ENCODE data around the gene ADAMTS9. TPM values are rescaled to one million over a fixed set of nuclear protein-coding genes. Genes with fewer than 3 reads are reported as not detected.

Gene ADAMTS9
- polyA plus RNA-seq, 1 donor from 2014 or later, result 0.32 TPM

DNA sequence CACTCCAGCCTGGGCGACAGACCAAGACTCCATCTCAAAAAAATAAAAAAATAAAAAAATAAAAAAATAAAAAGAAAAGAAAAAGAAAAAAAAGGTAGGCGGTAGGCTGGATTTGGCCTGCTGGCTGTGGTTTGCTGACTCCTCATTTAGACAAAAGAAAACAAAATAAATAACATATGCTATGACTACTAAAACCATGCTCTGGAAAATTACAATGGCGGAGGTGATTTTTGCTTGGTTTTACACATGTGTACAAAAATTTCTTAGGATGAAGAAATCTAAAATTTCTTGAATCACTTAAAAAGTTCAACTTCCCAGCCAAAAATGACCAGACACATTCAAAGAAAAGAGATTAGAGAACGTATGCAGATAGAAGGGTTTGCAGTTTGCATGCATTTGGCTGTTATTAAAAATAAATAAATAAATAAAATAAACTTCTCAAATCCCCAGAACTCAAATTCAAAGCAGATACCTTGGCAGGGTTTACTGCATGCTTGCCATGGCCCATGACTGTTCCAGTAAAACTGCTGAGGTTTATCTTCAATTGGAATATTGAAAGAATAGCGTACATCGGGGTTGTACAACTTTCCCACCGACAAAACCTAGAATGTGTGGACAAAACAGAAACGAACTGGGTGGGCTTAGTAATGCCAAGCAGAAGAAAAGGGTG lies 65.9 kb downstream of the ADAMTS9 start:
- TF ChIP-seq POLR2AphosphoS5 (IDR thresholded peaks at IDR 0.05), result no peak
- TF ChIP-seq EP300 (conservative IDR thresholded peaks at IDR 0.05; ENCODE audit: poor library complexity, severe bottlenecking), result no peak
- TF ChIP-seq MXI1 (conservative IDR thresholded peaks at IDR 0.05; ENCODE audit: poor library complexity, severe bottlenecking), result no peak
- TF ChIP-seq, protein P1, sequence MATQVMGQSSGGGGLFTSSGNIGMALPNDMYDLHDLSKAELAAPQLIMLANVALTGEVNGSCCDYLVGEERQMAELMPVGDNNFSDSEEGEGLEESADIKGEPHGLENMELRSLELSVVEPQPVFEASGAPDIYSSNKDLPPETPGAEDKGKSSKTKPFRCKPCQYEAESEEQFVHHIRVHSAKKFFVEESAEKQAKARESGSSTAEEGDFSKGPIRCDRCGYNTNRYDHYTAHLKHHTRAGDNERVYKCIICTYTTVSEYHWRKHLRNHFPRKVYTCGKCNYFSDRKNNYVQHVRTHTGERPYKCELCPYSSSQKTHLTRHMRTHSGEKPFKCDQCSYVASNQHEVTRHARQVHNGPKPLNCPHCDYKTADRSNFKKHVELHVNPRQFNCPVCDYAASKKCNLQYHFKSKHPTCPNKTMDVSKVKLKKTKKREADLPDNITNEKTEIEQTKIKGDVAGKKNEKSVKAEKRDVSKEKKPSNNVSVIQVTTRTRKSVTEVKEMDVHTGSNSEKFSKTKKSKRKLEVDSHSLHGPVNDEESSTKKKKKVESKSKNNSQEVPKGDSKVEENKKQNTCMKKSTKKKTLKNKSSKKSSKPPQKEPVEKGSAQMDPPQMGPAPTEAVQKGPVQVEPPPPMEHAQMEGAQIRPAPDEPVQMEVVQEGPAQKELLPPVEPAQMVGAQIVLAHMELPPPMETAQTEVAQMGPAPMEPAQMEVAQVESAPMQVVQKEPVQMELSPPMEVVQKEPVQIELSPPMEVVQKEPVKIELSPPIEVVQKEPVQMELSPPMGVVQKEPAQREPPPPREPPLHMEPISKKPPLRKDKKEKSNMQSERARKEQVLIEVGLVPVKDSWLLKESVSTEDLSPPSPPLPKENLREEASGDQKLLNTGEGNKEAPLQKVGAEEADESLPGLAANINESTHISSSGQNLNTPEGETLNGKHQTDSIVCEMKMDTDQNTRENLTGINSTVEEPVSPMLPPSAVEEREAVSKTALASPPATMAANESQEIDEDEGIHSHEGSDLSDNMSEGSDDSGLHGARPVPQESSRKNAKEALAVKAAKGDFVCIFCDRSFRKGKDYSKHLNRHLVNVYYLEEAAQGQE (IDR thresholded peaks at IDR 0.05; ENCODE audit: borderline replicate concordance), result no peak
- no peak for TF ChIP-seq EZH2 (IDR thresholded peaks at IDR 0.05; ENCODE audit: borderline replicate concordance, insufficient read depth, low read length, poor library complexity, severe bottlenecking)
- no peak for TF ChIP-seq TAF1 (IDR thresholded peaks at IDR 0.05; ENCODE audit: low read depth)
- no peak for TF ChIP-seq RAD21 (conservative IDR thresholded peaks at IDR 0.05)
- TF ChIP-seq, protein P2, sequence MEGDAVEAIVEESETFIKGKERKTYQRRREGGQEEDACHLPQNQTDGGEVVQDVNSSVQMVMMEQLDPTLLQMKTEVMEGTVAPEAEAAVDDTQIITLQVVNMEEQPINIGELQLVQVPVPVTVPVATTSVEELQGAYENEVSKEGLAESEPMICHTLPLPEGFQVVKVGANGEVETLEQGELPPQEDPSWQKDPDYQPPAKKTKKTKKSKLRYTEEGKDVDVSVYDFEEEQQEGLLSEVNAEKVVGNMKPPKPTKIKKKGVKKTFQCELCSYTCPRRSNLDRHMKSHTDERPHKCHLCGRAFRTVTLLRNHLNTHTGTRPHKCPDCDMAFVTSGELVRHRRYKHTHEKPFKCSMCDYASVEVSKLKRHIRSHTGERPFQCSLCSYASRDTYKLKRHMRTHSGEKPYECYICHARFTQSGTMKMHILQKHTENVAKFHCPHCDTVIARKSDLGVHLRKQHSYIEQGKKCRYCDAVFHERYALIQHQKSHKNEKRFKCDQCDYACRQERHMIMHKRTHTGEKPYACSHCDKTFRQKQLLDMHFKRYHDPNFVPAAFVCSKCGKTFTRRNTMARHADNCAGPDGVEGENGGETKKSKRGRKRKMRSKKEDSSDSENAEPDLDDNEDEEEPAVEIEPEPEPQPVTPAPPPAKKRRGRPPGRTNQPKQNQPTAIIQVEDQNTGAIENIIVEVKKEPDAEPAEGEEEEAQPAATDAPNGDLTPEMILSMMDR (IDR thresholded peaks at IDR 0.05; ENCODE audit: poor library complexity, severe bottlenecking), result no peak
- no peak for TF ChIP-seq SMC3 (conservative IDR thresholded peaks at IDR 0.05; ENCODE audit: poor library complexity)

DNA sequence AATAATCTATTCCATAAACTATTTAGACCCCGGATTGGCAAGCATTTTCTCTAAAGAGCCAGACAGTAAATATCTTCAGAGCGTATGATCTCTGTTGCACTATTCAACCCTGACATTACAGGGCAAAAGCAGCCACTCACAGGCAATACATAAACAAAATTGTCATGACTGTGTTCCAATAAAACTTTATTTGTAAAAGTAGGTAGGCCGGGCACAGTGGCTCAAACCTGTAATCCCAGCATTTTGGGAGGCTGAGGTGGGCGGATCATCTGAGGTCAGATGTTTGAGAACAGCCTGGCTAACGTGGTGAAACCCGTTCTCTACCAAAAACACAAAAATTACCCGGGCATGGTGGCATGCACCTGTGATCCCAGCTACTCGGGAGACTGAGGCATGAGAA lies 66.5 kb downstream of the ADAMTS9 start:
- no peak overlapping the region for H3K27ac ChIP-seq (ENCODE audit: low read length)
- no peaks in the 10 kb centered on the region for H3K79me2 ChIP-seq (replicated peaks; ENCODE audit: insufficient read depth, low read length)
- H3K9me2 ChIP-seq (ENCODE audit: insufficient read depth, low read length), result no peaks in the 10 kb centered on the region
- H4K20me1 ChIP-seq (ENCODE audit: insufficient read depth), result no peaks in the 10 kb centered on the region
- no peak overlapping the region for H2AFZ ChIP-seq (ENCODE audit: low read depth, low read length)
- no peak overlapping the region for H3K9ac ChIP-seq (ENCODE audit: low read length)
- no peaks in the 10 kb centered on the region for H3K9me3 ChIP-seq (ENCODE audit: low read length)
- no peaks in the 10 kb centered on the region for H3K27me3 ChIP-seq (ENCODE audit: insufficient read depth, low read depth, low read length)
- H3F3A ChIP-seq (ENCODE audit: insufficient read depth, low read length, poor library complexity, severe bottlenecking), result no peaks in the 10 kb centered on the region
- no peak overlapping the region for H3K4me2 ChIP-seq (ENCODE audit: low read length)
- no peaks in the 10 kb centered on the region for H3K36me3 ChIP-seq (ENCODE audit: insufficient read depth, low read length)
- TF ChIP-seq, protein P1 (IDR thresholded peaks at IDR 0.05; ENCODE audit: borderline replicate concordance), result no peak
- TF ChIP-seq EP300 (conservative IDR thresholded peaks at IDR 0.05; ENCODE audit: poor library complexity, severe bottlenecking), result no peak
- TF ChIP-seq RAD21 (conservative IDR thresholded peaks at IDR 0.05), result no peak
- TF ChIP-seq, protein P2 (IDR thresholded peaks at IDR 0.05; ENCODE audit: poor library complexity, severe bottlenecking), result no peak
- TF ChIP-seq POLR2AphosphoS5 (IDR thresholded peaks at IDR 0.05), result no peak
- TF ChIP-seq MXI1 (conservative IDR thresholded peaks at IDR 0.05; ENCODE audit: poor library complexity, severe bottlenecking), result no peak
- TF ChIP-seq EZH2 (IDR thresholded peaks at IDR 0.05; ENCODE audit: borderline replicate concordance, insufficient read depth, low read length, poor library complexity, severe bottlenecking), result no peak
- TF ChIP-seq SMC3 (conservative IDR thresholded peaks at IDR 0.05; ENCODE audit: poor library complexity), result no peak
- no peak for TF ChIP-seq TAF1 (IDR thresholded peaks at IDR 0.05; ENCODE audit: low read depth)
- no peak overlapping the region for H3K4me3 ChIP-seq (ENCODE audit: low read length)

More for the DNA sequence above, 65.9 kb downstream of the ADAMTS9 start:
- no peak overlapping the region for H2AFZ ChIP-seq (ENCODE audit: low read depth, low read length)
- no peaks in the 10 kb centered on the region for H3K79me2 ChIP-seq (replicated peaks; ENCODE audit: insufficient read depth, low read length)
- H4K20me1 ChIP-seq (ENCODE audit: insufficient read depth), result no peaks in the 10 kb centered on the region
- H3F3A ChIP-seq (ENCODE audit: insufficient read depth, low read length, poor library complexity, severe bottlenecking), result no peaks in the 10 kb centered on the region
- H3K36me3 ChIP-seq (ENCODE audit: insufficient read depth, low read length), result no peaks in the 10 kb centered on the region
- H3K4me2 ChIP-seq (ENCODE audit: low read length), result no peak overlapping the region
- no peak overlapping the region for H3K9ac ChIP-seq (ENCODE audit: low read length)
- no peaks in the 10 kb centered on the region for H3K9me2 ChIP-seq (ENCODE audit: insufficient read depth, low read length)
- no peak overlapping the region for H3K27ac ChIP-seq (ENCODE audit: low read length)
- no peak overlapping the region for H3K4me3 ChIP-seq (ENCODE audit: low read length)
- no peaks in the 10 kb centered on the region for H3K27me3 ChIP-seq (ENCODE audit: insufficient read depth, low read depth, low read length)
- H3K9me3 ChIP-seq (ENCODE audit: low read length), result no peaks in the 10 kb centered on the region
